ENCODE results near the gene HTT. TPM values are rescaled to one million over a fixed set of nuclear protein-coding genes. Genes with fewer than 3 reads are reported as not detected.

Gene HTT
- polyA plus RNA-seq, 2 donors, result 9.7 to 19.4 TPM

DNA sequence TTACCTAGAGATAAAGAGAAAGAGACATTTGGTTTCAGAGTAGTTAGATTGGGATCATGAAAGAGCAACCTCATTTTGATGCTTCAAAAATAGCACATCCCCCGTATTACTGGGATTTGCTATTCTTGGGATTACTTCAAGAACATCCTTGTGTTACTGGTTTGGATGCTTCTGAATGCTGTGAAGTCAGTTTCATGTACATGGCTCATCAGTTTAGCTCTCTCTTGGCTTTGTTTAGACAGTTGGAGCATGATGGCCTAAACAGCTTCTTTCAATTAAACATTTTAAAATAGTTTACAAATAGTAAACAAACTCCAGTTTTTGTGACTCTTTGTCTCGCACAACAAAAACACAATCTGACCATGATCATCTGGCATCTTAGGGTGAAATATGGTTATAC is 23.9 kb downstream of the HTT start:
- 75 to 77% methylated on average over 2 of the region's 2 CpGs for WGBS, 2 donors
- no peaks in the 10 kb centered on the region for H3K4me1 ChIP-seq (ENCODE audit: control insufficient read depth in 2 of 2, insufficient read depth in 2 of 2, low read length in 1 of 2)
- no peaks in the 10 kb centered on the region for H3K27me3 ChIP-seq (ENCODE audit: control insufficient read depth in 1 of 2, insufficient read depth in 2 of 2, low read length in 2 of 2)
- H3K9me3 ChIP-seq (ENCODE audit: control insufficient read depth in 2 of 2, insufficient read depth in 1 of 2, low read depth in 1 of 2, low read length in 1 of 2), result no peaks in the 10 kb centered on the region
- no peak overlapping the region for H3K4me3 ChIP-seq (ENCODE audit: low read depth in 1 of 2, low read length in 2 of 2)
- H3K36me3 ChIP-seq (ENCODE audit: control insufficient read depth in 2 of 2, insufficient read depth in 2 of 2, low read length in 1 of 2), result peaks cover 9 to 16% of the 10 kb centered on the region in 2 donors
- no peak overlapping the region for H3K27ac ChIP-seq (ENCODE audit: low read depth in 2 of 2, low read length in 1 of 2)

DNA sequence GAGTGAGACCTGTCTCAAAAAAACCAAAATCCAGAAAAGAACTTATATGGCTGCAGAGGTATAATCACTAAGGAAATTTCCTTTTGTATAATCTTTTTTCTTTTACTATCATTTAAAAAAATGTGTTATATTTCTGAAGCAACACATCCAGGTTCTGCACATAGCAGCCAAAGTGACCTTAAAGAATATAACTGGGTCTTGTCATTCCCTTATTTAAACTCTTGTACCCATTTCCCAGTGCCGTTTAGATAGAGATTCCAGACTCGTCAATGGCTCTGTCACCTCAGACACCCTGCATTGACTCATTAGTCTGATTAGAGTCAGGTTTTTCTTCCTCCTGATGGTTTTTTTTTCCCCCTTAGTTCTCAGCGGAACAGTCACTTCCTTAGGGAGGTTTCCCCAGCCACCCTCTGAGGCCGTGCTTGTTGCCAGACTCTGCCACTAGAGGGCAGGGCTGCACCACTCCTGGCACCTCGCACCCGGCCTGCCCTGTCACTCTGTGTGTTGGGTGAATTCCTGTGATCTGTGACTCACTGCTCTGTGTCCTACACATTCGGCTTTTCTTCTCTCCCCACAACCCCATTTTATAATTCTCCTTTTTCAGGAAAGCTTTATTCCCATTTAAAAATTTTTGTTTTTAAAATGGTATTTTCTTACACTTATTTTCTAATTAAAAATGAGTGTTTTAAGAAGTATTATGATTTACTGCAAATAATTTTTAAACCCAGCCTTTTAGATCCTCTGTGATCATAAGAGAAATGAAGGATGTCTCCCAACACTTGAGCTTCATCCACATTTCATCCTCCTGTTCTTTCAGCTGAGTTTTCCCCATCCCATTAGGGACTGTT is 32.1 kb downstream of the HTT start:
- Histone ChIP-seq H3K9me3 (ENCODE audit: control insufficient read depth in 2 of 2, insufficient read depth in 1 of 2, low read depth in 1 of 2, low read length in 1 of 2) (no peaks in the 10 kb centered on the region), H3K27ac (ENCODE audit: low read depth in 2 of 2, low read length in 1 of 2) (peak overlapping the region in 1 of 2 donors; percentile 59), H3K27me3 (ENCODE audit: control insufficient read depth in 1 of 2, insufficient read depth in 2 of 2, low read length in 2 of 2) (no peaks in the 10 kb centered on the region), H3K4me1 (ENCODE audit: control insufficient read depth in 2 of 2, insufficient read depth in 2 of 2, low read length in 1 of 2) (no peaks in the 10 kb centered on the region), H3K36me3 (ENCODE audit: control insufficient read depth in 2 of 2, insufficient read depth in 2 of 2, low read length in 1 of 2) (peaks cover 5 to 24% of the 10 kb centered on the region in 2 donors), H3K4me3 (ENCODE audit: low read depth in 1 of 2, low read length in 2 of 2) (no peak overlapping the region)
- 1 to 5% methylated on average over 7 of the region's 7 CpGs for WGBS, 2 donors

DNA sequence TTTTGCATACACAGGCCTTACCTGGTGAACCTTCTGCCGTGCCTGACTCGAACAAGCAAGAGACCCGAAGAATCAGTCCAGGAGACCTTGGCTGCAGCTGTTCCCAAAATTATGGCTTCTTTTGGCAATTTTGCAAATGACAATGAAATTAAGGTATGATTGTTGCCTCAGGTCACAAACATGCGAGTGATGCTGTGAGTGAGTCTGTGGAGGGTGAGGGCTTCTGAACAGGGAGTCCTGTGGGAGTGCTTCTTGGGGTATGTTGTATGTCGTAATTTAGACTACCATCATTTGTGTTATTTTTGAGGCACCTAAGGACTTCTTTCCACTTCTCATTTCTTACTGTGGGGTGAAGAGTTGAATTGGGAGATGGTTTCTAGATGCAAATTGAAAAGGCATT is 32.8 kb downstream of the HTT start:
- H3K27me3 ChIP-seq (ENCODE audit: control insufficient read depth in 1 of 2, insufficient read depth in 2 of 2, low read length in 2 of 2), result no peaks in the 10 kb centered on the region
- H3K9me3 ChIP-seq (ENCODE audit: control insufficient read depth in 2 of 2, insufficient read depth in 1 of 2, low read depth in 1 of 2, low read length in 1 of 2), result no peaks in the 10 kb centered on the region
- H3K4me1 ChIP-seq (ENCODE audit: control insufficient read depth in 2 of 2, insufficient read depth in 2 of 2, low read length in 1 of 2), result no peaks in the 10 kb centered on the region
- peaks cover 5 to 20% of the 10 kb centered on the region in 2 donors for H3K36me3 ChIP-seq (ENCODE audit: control insufficient read depth in 2 of 2, insufficient read depth in 2 of 2, low read length in 1 of 2)
- peak overlapping the region; percentile 33 to 59 for H3K27ac ChIP-seq (ENCODE audit: low read depth in 2 of 2, low read length in 1 of 2)
- H3K4me3 ChIP-seq (ENCODE audit: low read depth in 1 of 2, low read length in 2 of 2), result no peak overlapping the region
- 85 to 87% methylated on average over 5 of the region's 5 CpGs for WGBS, 2 donors

GRCh38 chr4:3107691-3108121 is 33.2 kb downstream of the HTT start:
- Histone ChIP-seq H3K9me3 (ENCODE audit: control insufficient read depth in 2 of 2, insufficient read depth in 1 of 2, low read depth in 1 of 2, low read length in 1 of 2) (no peaks in the 10 kb centered on the region), H3K4me3 (ENCODE audit: low read depth in 1 of 2, low read length in 2 of 2) (no peak overlapping the region), H3K27ac (ENCODE audit: low read depth in 2 of 2, low read length in 1 of 2) (peak overlapping the region; percentile 35 to 59), H3K36me3 (ENCODE audit: control insufficient read depth in 2 of 2, insufficient read depth in 2 of 2, low read length in 1 of 2) (peaks cover 2 to 18% of the 10 kb centered on the region in 2 donors), H3K27me3 (ENCODE audit: control insufficient read depth in 1 of 2, insufficient read depth in 2 of 2, low read length in 2 of 2) (no peaks in the 10 kb centered on the region), H3K4me1 (ENCODE audit: control insufficient read depth in 2 of 2, insufficient read depth in 2 of 2, low read length in 1 of 2) (no peaks in the 10 kb centered on the region)
- WGBS, 2 donors, result 64 to 70% methylated on average over 6 of the region's 6 CpGs

GRCh38 chr4:3108211-3108610 is 33.7 kb downstream of the HTT start:
- H3K27ac ChIP-seq (ENCODE audit: low read depth in 2 of 2, low read length in 1 of 2), result peak overlapping the region in 1 of 2 donors; percentile 59
- no peaks in the 10 kb centered on the region for H3K27me3 ChIP-seq (ENCODE audit: control insufficient read depth in 1 of 2, insufficient read depth in 2 of 2, low read length in 2 of 2)
- no peak overlapping the region for H3K4me3 ChIP-seq (ENCODE audit: low read depth in 1 of 2, low read length in 2 of 2)
- H3K9me3 ChIP-seq (ENCODE audit: control insufficient read depth in 2 of 2, insufficient read depth in 1 of 2, low read depth in 1 of 2, low read length in 1 of 2), result no peaks in the 10 kb centered on the region
- H3K4me1 ChIP-seq (ENCODE audit: control insufficient read depth in 2 of 2, insufficient read depth in 2 of 2, low read length in 1 of 2), result no peaks in the 10 kb centered on the region
- peaks cover 0 to 16% of the 10 kb centered on the region in 2 donors for H3K36me3 ChIP-seq (ENCODE audit: control insufficient read depth in 2 of 2, insufficient read depth in 2 of 2, low read length in 1 of 2)
- 80 to 86% methylated on average over 3 of the region's 3 CpGs for WGBS, 2 donors

DNA sequence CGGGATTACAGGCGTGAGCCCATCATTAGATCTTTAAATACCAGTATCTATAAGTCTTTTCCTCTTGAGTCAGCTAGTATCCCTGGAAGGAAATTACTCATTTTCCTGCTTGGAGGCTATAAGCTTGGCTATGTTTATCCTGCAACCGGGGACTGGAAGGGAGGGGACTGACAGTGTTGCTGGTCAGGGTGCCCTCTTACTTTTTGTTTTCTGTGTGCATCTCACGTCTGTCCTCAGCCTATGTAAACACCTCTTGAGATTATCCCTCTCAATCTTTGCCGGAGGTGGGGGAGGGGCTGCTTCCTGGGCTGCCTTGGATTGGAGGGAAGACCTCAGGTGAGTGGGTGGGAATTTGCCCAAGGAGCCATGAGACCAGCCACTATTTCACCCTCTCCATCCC is 37.0 kb downstream of the HTT start:
- Histone ChIP-seq H3K9me3 (ENCODE audit: control insufficient read depth in 2 of 2, insufficient read depth in 1 of 2, low read depth in 1 of 2, low read length in 1 of 2) (no peaks in the 10 kb centered on the region), H3K4me1 (ENCODE audit: control insufficient read depth in 2 of 2, insufficient read depth in 2 of 2, low read length in 1 of 2) (no peaks in the 10 kb centered on the region), H3K27me3 (ENCODE audit: control insufficient read depth in 1 of 2, insufficient read depth in 2 of 2, low read length in 2 of 2) (no peaks in the 10 kb centered on the region), H3K36me3 (ENCODE audit: control insufficient read depth in 2 of 2, insufficient read depth in 2 of 2, low read length in 1 of 2) (peaks cover 7 to 28% of the 10 kb centered on the region in 2 donors), H3K27ac (ENCODE audit: low read depth in 2 of 2, low read length in 1 of 2) (peak overlapping the region; percentile 59 to 70), H3K4me3 (ENCODE audit: low read depth in 1 of 2, low read length in 2 of 2) (no peak overlapping the region)
- WGBS, 2 donors, result 68 to 78% methylated on average over 5 of the region's 5 CpGs

DNA sequence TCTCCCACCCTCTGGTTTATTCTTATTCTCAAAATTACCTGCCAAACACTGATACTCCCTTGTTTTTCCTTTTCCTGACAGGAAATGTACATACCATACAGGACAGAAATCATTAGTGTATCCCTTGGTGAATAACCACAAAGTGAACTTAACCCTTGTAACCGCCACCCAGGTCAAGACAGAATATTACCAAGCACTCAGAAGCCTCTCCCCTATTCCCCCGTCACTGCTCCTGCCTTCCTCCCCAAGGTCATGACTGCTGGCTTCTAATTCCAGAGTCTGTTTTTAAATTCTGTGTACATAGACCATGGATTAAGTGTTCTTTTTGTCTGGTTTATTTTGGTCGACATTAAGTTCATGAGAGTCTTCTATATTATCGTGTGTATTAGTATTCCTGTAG is 37.7 kb downstream of the HTT start:
- H3K27me3 ChIP-seq (ENCODE audit: control insufficient read depth in 1 of 2, insufficient read depth in 2 of 2, low read length in 2 of 2), result no peaks in the 10 kb centered on the region
- H3K9me3 ChIP-seq (ENCODE audit: control insufficient read depth in 2 of 2, insufficient read depth in 1 of 2, low read depth in 1 of 2, low read length in 1 of 2), result no peaks in the 10 kb centered on the region
- 61 to 70% methylated on average over 4 of the region's 4 CpGs for WGBS, 2 donors
- peak overlapping the region in 1 of 2 donors; percentile 59 for H3K27ac ChIP-seq (ENCODE audit: low read depth in 2 of 2, low read length in 1 of 2)
- no peak overlapping the region for H3K4me3 ChIP-seq (ENCODE audit: low read depth in 1 of 2, low read length in 2 of 2)
- peaks cover 8 to 29% of the 10 kb centered on the region in 2 donors for H3K36me3 ChIP-seq (ENCODE audit: control insufficient read depth in 2 of 2, insufficient read depth in 2 of 2, low read length in 1 of 2)
- no peaks in the 10 kb centered on the region for H3K4me1 ChIP-seq (ENCODE audit: control insufficient read depth in 2 of 2, insufficient read depth in 2 of 2, low read length in 1 of 2)

DNA sequence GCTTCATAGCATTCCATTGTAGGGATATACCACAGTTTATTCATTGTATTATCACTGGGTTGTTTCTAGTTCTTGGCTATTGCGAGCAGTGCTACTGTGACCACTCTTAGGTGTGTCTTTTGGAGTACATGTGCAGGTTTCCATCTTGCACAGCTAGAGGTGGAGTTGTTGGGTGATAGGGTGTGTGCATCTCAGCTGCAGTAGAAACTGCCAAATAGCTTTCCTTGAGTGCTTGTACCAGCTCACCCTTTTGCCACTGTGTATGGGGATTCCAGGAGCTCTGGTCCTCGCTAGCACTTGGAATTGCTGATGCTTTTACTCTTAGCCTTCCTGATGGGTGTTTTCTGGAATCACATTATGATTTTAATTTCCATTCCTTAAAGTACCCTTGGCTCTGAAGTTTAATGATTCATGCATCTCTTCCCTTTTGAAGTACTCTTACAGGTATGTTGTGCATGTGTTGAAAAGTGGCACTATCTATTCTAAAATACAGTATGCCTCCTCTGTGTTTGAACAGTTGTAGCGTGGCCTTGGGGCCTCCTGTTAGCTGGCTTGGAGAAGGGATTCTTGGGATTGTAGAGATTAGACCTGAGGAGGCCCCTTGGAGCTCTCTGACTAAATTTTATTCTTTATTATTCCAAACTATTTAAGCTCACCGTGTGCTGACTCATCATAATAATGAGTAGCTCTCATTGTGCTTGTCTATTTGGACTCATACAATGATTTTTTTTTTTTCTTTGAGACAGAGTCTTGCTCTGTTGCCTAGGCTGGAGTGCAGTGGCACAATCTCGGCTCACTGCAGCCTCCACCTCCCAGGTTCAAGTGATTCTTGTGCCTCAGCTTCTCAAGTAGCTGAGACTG is 38.4 kb downstream of the HTT start:
- H3K27me3 ChIP-seq (ENCODE audit: control insufficient read depth in 1 of 2, insufficient read depth in 2 of 2, low read length in 2 of 2), result no peaks in the 10 kb centered on the region
- H3K36me3 ChIP-seq (ENCODE audit: control insufficient read depth in 2 of 2, insufficient read depth in 2 of 2, low read length in 1 of 2), result peaks cover 8 to 26% of the 10 kb centered on the region in 2 donors
- no peaks in the 10 kb centered on the region for H3K9me3 ChIP-seq (ENCODE audit: control insufficient read depth in 2 of 2, insufficient read depth in 1 of 2, low read depth in 1 of 2, low read length in 1 of 2)
- peak overlapping the region; percentile 50 to 51 for H3K27ac ChIP-seq (ENCODE audit: low read depth in 2 of 2, low read length in 1 of 2)
- WGBS, 2 donors, result 63 to 81% methylated on average over 5 of the region's 5 CpGs
- H3K4me1 ChIP-seq (ENCODE audit: control insufficient read depth in 2 of 2, insufficient read depth in 2 of 2, low read length in 1 of 2), result no peaks in the 10 kb centered on the region
- no peak overlapping the region for H3K4me3 ChIP-seq (ENCODE audit: low read depth in 1 of 2, low read length in 2 of 2)

DNA sequence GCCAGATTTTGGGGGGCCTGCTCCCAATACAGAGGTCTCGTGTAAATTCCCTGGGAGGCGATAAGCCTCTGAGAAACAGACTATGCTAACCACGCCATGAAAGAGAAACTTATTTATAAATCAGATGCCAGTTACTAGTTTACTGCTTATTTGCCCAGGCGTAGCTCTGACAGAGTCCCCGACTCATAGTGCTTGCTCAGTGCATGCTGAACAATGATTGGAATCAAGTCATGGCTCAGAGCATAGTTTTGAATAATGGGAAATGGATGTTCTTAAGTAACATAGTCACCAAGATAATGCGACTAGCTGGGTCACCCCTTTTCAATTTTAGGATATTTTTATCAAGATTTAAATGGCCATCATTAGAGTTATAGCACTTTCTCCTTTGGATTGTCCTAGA is 39.9 kb downstream of the HTT start:
- 91 to 93% methylated on average over 6 of the region's 6 CpGs for WGBS, 2 donors
- H3K9me3 ChIP-seq (ENCODE audit: control insufficient read depth in 2 of 2, insufficient read depth in 1 of 2, low read depth in 1 of 2, low read length in 1 of 2), result no peaks in the 10 kb centered on the region
- no peaks in the 10 kb centered on the region for H3K27me3 ChIP-seq (ENCODE audit: control insufficient read depth in 1 of 2, insufficient read depth in 2 of 2, low read length in 2 of 2)
- peaks cover 8 to 29% of the 10 kb centered on the region in 2 donors for H3K36me3 ChIP-seq (ENCODE audit: control insufficient read depth in 2 of 2, insufficient read depth in 2 of 2, low read length in 1 of 2)
- no peak overlapping the region for H3K4me3 ChIP-seq (ENCODE audit: low read depth in 1 of 2, low read length in 2 of 2)
- no peak overlapping the region for H3K27ac ChIP-seq (ENCODE audit: low read depth in 2 of 2, low read length in 1 of 2)
- H3K4me1 ChIP-seq (ENCODE audit: control insufficient read depth in 2 of 2, insufficient read depth in 2 of 2, low read length in 1 of 2), result no peaks in the 10 kb centered on the region
